GM18499 (cell line): ENCODE results near the gene SLC17A9.

Experiments used
- ATAC-seq: cut with Tn5 transposase; IDR thresholded peaks from one replicate; pipeline ENCODE4 v1.9.1; 2021; ENCODE audit warnings: moderate number of reproducible peaks; ENCODE audit not compliant: insufficient read depth, unreplicated experiment

Gene SLC17A9

DNA sequence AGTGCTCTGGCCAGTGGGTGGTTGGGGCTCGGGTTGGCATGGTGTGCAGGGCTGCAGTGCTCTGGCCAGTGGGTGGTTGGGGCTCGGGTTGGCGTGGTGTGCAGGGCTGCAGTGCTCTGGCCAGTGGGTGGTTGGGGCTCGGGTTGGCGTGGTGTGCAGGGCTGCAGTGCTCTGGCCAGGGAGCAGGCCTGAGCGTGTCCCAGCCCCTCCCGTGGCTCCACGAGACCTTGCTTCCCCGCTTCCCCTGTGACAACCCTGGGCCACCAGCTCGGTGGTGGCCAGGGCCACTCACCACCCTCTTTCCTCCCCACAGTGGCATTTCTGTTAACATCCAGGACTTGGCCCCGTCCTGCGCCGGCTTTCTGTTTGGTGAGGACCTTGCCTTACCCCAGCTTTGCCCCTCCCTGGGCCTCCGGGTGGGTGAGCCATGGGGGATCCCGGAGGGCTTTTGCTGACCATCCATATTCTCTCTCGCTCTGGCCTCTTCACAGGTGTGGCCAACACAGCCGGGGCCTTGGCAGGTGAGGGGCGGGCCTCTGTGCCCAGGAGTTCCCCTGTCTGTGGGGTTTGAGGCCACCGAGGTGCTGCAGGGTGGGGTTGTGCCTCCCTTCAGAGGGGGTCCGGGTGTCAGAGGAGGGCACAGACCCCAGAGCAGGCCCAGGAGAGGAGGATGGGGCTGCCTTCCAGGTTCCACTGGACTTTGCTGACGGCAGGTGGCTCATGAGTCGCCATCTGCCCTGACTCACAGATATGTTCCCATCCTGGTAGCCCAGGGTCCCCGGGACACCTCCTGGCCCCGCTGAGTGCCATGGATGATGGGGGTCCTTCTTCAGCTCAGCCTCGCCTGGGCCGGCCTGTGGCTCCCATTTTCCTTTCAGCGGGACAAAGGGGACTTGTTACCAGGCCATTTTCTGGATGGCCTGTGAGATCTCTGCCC, 14.0 kb downstream of the SLC17A9 start:
- no peak for ATAC-seq

- ATAC-seq, result no peak
Measured at GRCh38 chr20:62967149-62967501, 14.6 kb downstream of the SLC17A9 start.

- ATAC-seq, result no peak
Measured at GRCh38 chr20:62967628-62968351, 15.3 kb downstream of the SLC17A9 start.

DNA sequence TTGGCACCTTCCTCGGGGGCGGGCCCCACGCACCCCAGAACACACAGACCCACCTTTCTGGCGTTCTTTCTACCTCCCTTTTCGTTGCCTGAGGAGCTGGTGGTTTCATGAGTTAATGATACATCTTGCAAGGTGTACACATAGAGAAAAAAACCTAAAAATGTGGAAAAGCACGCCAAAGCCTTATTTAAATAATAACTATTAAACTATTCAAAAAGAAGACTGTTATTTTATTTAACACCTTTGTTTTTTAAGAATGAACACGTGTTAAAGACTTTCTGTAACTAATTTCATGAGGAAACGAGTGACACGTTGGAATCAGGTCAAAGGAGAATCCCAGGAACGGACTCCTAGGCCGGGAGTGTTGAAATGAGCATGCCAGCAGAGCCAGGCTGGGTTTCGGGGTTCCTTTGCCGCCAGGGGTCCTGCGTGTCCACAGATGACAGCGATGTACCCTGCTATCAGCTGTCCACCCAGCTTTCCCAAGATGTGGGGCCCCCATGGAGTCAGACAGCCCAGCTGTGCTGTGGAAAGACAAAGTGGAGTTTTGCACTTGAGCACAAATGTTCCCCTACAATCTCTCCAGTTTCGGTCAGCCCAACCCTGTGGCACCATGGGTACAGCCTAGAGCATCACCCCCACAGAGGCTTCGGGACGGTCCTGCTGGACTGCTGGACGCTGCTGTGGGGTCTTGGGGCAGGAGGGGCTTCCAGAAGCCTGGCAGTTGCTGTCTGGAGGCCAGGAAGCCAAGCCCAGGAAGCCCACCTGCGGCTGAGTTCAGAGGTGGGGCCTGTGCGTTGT, 16.1 kb downstream of the SLC17A9 start:
- no peak for ATAC-seq

DNA sequence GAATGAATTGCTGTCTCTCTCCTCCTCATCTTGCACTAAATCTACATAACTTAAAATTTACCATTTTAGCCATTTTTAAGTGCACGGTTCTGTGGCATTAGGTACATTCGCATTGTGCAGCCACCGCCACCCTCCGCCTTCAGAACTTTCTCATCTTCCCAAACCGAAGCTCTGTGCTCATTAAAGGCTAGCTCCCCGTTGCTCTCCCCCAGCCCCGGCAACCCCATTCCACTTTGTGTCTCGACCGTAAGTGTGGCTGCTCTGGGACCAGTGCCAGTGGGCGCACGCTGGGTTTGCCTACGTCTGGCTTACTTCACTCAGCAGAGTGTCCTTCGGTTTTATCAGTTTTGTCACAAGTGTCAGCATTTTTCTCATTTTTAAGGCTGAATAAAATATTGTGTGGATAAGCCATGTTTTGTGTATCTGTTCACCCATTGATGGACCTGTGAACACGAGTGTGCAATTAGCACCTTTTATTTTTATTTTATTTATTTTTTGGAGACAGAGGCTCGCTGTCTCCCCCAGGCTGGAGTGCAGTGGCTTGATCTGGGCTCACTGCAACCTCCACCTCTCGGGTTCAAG, 16.8 kb downstream of the SLC17A9 start:
- no peak for ATAC-seq

- ATAC-seq, result no peak
Measured at GRCh38 chr20:62969939-62970306, 17.4 kb downstream of the SLC17A9 start.

DNA sequence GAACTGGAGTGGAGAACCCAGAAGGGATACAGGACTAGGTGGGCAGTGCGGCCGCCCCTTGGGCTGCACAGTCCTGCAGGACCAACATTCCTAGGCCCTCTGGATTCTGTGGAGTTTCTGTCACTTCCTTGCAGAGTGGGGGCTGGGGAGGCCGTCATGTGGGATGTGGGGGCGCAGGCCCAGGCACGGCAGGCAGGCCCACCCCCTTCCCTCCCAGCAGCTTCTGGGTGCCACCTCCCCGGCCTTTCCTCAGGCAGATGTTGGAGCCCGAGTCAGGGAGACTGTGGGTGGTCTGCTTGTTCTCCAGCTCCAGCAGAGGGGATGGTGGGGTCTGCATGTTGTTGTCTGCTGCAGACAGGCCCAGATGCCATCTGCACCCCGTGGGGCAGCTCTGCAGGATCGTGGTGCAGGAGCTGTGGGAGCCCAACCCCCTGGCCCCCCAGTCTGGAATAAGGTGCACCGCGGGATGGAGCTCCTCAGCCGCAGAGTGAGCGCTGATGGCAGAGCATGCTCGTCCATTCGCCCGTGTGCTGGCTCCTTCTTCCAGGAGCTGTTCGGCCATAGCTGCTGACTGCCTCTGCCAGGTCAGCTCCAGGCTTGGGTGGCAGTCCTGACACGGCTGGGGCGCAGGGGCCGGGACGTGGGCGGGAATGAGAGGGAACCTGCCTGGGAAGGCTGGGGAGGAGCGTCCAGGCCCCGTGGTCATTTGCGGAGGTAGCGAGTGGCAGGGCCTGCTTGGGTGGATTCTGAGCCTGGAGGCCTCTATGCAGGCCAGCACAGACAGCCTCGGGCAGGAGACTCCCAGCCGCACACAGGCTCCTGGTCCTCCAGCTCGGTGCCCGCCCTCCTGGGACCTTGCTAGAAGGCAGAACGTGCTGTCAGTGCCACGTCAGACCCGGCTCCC, 18.1 kb downstream of the SLC17A9 start:
- ATAC-seq, result no peak

DNA sequence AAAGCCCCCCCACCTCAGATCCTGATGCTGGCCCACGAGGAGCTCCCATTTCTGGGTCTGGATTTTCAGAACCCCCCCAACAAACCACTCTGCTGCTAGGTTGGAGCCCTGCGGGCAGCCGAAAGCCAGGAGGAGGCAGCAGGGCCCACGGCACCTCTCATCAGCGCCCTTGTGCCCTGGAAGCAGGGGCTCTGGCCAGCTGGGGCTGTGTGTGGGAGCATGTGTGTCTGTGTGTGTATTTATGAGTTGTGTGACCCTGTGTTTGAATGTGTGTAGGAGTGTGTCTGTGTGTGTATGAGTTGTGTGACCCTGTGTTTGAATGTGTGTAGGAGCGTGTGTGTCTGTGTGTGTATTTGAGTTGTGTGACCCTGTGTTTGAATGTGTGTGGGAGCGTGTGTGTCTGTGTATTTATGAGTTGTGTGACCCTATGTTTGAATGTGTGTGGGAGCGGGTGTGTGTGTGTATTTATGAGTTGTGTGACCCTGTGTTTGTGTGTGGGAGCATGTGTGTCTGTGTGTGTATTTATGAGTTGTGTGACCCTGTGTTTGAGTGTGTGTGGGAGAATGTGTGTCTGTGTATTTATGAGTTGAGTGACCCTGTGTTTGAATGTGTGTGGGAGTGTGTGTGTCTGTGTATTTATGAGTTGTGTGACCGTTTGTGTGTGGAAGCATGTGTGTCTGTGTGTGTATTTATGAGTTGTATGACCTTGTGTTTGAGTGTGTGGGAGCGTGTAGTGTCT, 18.9 kb downstream of the SLC17A9 start:
- no peak for ATAC-seq

DNA sequence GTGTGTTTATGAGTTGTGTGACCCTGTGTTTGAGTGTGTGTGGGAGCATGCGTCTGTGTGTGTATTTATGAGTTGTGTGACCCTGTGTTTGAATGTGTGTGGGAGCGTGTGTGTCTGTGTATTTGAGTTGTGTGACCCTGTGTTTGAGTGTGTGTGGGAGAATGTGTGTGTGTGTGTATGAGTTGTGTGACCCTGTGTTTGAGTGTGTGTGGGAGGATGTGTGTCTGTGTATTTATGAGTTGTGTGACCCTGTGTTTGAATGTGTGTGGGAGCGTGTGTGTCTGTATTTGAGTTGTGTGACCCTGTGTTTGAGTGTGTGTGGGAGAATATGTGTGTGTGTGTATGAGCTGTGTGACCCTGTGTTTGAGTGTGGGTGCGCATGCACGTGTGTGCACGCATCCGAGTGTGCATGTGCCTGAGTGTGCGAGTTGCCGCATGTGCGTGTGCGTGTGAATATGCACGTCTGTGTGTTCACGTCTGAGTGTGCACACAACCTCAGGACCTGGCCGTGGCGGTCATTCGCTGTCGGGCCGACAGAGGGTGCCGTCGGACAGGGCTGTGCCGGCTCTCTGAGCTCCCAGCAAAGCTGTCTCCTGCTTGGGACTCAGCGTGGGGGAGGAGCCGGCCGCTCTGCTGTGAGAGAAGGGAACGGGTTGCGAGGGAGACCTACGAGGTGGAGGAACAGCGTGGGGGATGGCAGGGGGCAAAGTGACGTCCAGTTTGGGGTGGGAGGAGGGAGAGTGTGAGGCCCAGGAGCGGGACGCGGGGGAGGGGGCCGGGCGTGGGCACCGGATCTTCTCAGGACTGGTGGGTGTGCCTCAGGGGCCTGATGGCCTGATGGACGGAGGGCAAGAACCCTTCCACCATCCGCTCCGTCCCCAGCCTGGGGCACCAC, 19.7 kb downstream of the SLC17A9 start:
- ATAC-seq, result no peak

DNA sequence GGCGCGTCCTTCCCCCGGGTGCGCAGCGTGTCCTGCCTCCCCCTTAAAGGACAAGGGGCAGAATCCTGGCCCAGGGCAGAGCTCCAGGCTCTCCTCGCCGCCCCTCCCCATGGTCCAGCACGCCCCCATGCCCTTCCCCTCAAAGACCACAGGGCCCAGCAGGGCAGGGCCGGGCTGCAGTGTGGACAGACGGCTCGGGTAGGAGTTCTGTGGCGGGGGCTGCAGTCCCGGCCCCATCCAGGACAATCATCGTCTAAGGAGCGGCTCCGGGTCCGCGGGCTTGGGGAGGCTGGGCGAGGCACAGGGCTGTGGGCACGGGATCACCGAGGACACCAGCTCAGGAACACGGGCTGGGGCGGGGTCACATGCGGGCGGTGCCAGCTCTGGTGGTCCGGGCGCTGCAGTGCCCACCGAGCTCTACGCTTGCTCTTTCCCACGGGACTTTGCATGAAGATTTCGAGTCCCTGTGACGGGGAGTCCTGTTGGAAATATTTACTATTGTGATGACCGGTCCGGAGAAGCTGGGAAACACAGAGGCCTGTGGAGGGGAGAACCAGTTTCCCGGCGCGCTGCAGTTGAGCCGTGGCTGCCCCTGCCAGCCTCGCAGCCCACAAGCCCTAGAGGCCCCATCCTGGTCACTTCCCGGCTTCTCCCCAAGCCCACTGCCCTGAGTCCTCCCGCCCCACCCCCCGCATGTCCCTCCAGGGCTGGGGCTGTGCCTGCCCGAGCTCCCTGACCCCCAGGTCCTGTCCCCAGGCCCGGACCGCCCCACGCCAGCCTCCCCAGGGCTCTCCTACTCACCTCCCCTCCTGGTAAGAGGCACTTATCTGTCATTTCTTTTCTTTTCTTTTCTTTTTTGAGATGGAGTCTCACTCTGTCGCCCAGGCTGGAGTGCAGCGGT, 20.6 kb downstream of the SLC17A9 start:
- ATAC-seq, result no peak

GRCh38 chr20:62975251-62975760, 22.8 kb downstream of the SLC17A9 start:
- no peak for ATAC-seq

DNA sequence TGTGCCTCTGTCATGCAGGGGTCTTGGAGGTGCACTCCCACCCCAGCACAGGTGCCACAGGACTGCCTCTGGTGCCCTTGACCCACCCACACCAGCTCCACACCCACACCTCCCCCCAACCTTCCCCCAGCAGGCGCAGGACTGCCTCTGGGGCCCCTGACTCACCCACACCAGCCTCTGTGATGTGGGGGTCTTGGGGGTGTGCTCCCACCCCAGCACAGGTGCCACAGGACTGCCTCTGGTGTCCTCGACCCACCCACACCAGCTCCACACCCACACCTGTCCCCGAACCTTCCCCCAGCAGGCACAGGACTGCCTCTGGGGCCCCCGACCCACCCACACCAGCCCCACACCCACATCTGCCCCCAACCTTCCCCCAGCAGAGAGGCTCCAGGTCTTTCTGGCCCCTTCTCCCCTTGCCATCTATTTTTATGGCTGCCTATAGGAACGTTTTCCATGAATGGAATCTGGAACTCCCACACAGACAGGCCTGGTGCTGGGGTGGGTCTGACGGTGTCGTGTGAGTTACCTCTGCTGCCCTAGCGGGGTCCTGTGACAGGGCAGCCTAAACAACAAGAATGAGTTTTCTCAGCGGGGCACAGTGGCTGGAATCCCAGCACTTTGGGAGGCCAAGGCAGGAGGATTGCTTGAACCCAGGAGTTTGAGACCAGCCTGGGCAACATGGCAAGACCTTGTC, 23.5 kb downstream of the SLC17A9 start:
- no peak for ATAC-seq

- no peak for ATAC-seq
Measured at GRCh38 chr20:62976886-62977285, 24.4 kb downstream of the SLC17A9 start.

- ATAC-seq, result no peak
Measured at GRCh38 chr20:62977613-62978560, 25.4 kb downstream of the SLC17A9 start.

DNA sequence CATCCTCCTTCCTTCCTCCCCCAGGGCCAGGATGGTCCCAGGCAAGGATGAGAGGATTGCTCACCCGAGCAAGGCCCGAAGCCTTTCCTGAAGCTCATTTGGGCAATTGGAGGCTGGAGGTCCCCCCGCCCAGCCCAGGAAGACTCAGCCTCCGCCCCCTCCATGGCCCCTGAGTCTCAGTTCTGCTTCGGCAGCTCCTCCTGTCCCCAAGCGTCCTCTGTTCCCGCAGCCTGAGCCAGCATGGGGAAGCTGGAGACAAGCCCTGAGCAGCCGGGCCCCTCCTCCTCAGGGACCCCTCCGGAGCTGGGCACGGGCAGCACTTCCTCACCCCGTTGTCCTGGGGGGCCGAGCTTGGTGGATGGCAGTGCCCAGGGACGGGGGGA, 26.0 kb downstream of the SLC17A9 start:
- no peak for ATAC-seq
